DMS153 treated with DMSO at 0.1 percent for 48 hours (cell line): Measurements from ENCODE around the gene ARPC1B.
A peak's percentile ranks its signal among the peaks of the same experiment; 100 is the strongest.
"Not testable (repeated sequence)": the region's sequence is repeated elsewhere in the genome, so short reads cannot be mapped to it uniquely, and the experiment has no call there.

Experiments
- DNase-seq: peaks from one replicate; lab custom pipeline; 2025; ENCODE audit not compliant: unreplicated experiment; lab: John Stamatoyannopoulos, UW

ARPC1B gene

DNA sequence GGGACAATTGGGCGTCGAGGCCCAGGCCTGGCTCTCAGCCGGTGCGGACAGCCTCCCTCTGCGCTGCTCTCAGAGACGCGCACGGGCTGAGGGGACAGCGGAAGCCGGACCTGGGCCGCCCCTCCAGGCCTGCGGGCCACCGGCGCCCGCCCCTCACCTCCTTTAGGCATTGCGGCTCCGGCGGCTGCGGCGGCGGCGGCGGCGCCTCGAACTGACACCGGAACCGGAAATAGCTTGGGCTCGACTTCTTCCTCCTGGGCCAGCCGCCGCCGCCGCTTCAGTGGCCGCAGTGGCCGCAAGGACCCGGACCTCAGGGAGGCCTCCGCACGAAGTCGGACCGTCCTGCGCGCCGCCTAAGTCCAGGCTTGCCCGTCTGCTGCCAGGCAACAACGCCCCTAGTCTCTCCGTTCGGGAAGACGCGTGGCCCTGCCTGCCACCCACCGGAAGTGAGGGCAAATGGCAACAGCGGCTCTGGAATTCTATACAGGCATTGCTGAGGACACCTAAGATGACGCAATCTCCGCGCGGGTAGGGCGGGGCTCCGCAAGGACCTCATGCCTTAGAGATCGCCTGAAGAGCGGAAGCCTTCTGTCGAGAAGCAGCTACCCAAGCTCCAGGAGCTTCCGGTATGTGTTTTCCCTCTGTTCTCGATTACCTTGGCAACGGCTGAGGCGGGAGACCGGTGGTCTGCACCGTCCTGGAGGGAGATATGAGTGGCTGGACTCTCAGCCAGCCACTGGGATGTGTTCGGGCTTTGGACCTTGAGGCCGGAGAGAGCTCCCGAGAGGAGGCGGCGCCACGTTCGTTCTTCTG, 34.1 kb downstream of the ARPC1B start, which contains the start of the genes BUD31 and PDAP1:
BUD31 (plus strand) TSS at position 591 of the 813 bp plus-strand sequence. CDS start 2,124 bp downstream, outside the sequence.
PDAP1 (minus strand) TSS at position 219 of the 813 bp plus-strand sequence; CDS start at position 170, 49 bp downstream.
- peak; percentile 94 for DNase-seq

DNA sequence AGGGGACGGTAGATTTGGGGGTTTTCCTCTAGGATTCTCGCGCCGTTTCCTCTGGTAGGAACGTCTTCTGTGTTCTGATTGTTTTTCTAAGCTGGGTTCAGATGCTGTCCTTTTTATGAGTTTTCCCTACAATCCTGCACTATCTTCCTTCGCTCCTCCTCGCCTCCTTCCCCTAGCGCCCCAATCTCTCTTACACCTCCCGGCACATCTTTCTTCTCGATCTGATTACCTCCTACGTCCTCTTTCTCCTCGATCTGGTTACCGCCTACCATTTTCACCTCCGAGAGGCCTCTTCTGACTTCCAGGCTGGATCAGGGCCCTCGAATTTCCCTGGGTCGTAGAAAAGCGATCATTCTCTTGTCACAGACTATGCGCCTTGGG, 34.7 kb downstream of the ARPC1B start:
- DNase-seq, result no peak

DNA sequence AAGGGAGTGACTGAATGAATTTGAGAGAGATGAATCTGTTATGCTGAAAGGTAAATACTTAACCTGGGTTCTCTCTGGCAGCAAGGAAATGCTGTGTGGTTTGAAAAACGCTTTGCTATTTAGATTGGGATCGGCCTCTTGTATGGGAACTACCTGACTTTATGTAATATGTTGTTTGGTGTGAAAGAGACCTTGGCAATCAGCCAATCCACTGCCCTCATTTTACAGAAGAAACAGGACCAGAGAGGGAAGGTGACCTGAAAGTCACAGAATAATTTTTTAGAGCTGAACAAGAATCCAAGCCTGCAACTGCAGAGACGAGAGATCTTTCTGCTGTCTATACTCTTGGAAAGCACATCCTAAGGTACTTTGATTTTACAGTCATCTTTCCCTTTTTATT, 35.3 kb downstream of the ARPC1B start:
- no peak for DNase-seq

DNA sequence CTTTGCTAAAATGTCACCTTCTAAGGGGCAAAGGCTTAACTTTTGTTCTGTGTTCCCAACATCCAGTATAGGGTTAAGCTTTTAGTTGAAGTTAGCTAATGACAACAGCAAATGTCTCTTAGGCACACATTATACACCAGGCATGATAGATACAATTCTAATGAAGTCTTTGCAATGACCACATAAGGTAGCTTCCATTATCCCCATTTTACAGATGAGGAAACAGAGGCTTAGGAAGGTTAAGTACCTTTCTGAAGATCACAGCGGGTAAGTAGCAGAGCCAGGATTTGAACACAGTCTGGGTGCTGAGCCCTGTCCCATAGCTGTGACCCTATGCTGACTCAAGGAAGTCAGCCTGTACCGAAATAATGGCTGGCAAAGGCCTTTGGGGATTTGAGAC, 36.1 kb downstream of the ARPC1B start:
- no peak for DNase-seq

DNA sequence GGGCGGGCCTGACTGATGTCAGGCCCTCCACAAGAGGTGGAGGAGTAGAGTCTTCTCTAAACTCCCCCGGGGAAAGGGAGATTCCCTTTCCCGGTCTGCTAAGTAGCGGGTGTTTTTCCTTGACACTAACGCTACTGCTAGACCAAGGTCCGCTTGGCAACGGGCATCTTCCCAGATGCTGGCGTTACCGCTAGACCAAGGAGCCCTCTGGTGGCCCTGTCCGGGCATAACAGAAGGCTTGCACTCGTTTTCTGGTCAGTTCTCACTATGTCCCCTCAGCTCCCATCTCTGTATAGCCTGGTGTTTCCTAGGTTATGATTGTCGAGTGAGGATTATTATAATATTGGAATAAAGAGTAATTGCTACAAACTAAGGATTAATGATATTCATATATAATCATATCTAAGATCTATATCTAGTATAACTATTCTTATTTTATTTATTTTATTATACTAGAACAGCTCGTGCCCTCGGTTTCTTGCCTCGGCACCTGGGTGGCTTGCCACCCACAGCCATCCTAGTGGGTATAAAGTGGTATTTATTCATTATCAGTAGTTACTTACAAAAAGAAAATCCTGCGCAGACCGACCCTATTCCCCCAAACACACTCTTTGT, 41.1 kb downstream of the ARPC1B start:
- DNase-seq, result not testable (repeated sequence)

DNA sequence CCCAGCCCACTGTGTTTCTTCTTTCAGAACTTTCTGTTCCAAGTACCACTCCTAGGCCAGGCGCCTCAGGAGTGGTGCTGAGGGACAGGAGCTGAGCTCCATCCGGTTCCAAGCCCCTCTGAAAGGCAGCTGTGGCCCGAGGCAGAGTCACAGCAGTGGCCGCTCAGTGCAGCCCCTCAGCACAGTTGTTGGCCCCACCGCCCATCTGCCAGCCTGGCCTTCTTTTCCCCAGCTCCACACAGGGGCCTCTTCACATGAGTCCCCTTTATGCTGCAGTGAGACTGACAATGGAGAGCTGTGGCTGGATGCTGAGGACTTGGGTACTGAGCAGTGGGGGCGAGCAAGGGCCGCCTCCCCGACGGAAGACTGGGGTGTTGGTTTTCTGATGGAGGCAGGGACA, 43.7 kb downstream of the ARPC1B start:
- DNase-seq, result no peak

DNA sequence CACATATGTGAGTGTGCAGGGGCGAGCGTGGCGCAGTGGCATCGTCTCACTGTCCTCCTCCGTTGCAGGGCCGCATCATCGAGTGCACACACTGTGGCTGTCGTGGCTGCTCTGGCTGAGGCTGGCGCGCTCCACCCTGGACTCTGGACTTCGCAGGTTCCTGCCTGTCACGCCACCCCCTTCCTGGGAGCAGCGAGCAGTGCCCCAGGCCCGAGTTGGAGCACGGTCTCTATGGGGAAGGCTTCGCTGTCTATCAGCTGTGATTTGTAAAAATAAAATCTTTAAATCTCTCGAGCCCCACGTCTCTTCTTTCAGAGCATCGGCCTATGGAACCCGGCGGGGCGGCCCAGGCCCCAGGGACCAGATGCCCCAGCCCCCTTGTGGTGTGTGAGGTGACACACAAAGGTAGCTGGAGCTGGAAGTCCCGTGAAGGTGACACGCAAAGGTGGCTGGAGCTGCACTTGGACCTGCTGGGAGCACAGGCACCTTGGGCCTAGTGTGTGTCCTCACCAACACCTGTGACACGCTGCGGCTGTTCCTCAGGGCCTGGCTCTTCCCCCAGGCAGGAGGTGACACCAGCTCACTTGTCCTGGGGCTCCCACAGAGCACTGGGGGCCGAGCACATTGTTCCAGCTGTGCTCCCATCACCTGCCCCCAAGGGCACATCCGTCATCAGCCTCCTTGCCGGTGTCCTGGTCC, 44.9 kb downstream of the ARPC1B start:
- DNase-seq, result no peak

DNA sequence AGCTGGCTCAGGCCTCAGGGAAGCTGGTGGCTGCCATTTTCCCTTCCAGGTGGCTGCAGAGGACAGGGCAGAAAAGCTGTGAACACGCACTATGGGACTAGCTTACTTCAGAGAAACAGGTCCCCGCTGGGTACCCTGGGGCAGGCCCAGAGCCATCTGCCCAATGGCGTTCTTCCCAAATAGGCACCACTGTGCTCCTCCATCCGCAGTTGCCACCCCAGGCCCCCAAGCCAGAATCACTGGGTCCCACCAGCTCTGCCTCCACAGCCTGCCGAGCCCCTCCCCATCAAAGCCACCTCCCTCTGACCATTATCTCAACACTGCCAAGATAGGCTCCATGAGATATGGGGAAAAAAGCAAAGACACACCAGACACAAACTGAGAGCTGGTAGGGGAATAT, 45.7 kb downstream of the ARPC1B start:
- no peak for DNase-seq

DNA sequence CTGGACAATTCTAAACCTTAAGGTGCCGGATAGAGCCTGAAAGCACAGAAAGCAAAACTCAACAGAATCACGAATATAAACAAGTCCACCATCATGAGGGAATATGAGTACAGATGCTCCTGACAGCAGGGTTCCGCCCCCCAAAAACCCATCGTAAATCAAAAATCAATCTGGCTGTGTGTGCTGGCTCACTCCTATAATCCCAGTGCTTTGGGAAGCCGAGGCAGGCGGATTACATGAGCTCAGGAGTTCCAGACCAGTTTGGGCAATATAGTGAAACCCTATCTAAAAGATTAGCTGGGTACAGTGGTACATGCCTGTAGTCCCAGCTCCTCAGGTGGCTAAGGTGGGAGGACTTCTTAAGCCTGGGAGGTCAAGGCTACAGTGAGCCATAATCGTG, 46.5 kb downstream of the ARPC1B start:
- DNase-seq, result no peak

DNA sequence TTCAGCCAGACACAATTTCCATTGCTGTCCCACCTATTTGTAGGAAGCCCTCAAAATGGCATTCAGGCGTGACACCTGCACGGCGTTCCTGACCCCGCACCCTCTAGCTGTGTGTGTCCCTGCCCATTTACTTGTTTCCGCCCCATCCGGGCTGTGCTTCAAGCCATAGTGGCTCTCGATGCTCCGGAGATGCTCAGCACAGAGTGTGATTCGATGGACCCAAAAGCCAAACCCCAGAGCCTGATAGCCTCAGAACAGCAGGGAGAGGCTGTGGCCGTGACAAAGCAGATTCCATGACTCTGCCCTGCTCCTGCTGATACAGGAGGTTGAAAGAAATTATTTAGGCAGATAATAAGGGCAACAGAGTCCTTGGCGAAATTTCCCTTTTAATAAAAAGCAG, 47.7 kb downstream of the ARPC1B start:
- DNase-seq, result peak; percentile 34

DNA sequence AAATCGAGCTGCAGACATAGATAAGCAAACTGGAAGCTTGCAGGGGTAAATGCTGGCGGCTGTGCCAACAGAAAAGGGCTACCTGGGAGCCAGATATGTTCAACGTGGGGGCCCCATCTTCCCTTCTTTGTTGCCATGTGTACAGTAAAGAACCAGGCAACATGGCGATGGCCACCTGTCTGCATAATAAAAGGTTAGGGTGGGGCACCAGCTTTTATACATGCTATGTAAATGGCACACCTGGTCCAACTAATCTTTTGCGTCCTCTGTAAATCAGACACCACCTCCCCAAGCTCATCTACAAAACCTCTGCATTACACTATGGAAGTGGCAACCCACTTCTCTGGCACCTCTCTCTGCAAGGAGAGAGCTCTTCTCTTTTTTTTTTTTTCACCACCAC, 48.1 kb downstream of the ARPC1B start:
- DNase-seq, result peak; percentile 70

DNA sequence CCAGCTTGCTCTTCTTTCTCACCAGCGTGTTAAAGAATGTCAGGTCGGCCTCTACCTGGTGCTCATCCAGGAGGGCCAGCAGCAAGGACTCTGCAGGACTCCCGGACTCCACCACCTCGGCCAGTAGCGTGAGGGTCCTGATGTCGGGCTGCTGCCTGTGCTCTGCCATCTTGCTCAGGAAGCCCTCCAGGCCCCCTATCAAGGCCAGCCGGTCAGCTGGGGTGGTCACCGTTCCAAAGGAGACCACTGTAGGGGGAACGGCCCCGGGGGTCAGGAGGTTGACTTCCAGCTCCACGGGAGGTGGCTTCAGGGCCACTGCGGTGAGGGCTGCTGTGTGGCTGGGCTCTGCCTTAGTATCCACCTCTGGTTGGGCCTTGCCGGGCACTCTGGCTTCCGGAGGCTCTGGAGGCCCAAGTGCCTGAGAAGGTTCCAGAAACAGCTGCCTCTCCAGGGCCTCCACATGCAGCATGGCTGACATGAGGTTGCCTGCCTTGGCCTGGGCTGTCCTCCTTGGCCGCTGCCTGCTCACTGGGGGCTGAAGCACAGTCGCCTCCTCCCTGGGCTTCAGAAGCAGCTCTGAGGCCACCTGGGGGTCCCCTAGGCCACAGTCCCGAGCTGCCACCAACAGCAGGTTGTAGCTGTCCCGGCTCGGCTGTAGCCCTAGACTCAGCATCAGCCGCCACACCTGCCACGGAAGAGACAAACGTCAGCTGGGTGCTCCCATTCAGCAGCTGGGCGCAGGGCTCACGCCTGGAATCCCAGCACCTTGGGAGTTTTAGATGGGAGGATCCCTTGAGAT, 50.6 kb downstream of the ARPC1B start:
- no peak for DNase-seq

DNA sequence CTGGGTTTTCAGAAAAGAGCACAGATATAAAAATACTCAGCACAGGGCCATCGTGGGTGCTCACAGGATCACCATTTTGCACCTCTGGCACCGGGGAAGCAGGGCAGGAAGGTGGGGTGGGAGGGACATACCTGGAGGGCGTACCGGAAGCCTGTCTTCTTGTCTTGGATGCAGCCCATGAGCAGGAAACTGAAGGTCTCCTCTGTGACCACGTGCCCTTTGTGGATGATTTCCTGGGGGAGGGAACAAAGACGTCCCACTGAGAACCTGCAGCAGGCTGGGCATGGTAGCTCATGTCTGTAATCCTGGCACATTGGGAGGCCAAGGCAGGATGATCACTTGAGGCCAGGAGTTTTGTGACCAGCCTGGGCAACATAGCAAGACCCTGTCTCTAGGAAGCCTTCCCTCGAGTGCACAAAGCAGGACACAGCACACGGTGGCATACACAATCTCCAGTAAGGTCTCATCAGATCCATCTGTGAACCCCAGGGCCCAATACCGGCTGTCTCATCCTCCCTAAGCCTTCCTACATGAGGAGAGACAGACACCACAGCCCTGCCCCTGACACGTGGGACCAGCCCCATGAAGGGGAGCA, 54.5 kb downstream of the ARPC1B start:
- DNase-seq, result no peak

DNA sequence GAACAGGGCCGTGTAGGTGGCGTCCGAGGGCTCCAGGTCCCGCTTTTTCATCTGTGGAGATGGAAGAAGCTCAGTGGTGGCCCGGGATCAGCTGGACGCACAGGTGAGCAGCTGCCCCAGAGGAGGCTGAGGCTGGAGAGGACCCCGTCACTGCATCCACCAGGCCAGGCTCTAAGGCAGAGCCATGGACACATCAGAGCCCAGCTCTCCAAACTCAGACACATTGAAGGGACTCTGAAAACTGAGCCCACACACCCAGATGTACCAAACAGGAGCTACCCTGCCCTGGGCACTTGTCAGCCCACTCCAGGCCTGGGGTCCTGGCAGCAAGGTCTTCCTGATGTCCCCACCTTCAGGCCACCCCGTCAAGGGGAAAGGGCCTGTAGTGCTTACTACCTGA, 55.2 kb downstream of the ARPC1B start:
- DNase-seq, result no peak

DNA sequence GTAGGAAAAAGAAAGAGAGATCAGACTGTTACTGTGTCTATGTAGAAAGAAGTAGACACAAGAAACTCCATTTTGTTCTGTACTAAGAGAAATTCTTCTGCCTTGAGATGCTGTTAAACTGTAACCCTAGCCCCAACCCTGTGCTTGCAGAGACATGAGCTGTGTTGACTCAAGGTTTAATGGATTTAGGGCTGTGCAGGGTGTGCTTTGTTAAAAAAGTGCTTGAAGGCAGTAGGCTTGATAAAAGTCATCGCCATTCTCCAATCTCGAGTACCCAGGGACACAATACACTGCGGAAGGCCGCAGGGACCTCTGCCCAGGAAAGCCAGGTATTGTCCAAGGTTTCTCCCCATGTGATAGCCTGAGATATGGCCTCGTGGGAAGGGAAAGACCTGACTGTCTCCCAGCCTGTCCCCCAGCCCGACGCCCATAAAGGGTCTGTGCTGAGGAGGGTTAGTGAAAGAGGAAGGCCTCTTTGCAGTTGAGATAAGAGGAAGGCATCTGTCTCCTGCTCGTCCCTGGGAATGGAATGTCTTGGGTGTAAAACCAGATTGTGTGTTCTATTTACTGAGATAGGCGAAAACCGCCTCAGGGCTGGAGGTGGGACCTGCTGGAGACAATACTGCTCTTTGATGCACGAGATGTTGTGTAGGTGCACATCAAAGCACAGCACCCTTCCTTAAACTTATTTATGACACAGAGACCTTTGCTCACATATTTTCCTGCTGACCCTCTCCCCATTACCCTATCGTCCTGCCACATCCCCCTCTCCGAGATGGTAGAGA, 57.4 kb downstream of the ARPC1B start:
- not testable (repeated sequence) for DNase-seq

DNA sequence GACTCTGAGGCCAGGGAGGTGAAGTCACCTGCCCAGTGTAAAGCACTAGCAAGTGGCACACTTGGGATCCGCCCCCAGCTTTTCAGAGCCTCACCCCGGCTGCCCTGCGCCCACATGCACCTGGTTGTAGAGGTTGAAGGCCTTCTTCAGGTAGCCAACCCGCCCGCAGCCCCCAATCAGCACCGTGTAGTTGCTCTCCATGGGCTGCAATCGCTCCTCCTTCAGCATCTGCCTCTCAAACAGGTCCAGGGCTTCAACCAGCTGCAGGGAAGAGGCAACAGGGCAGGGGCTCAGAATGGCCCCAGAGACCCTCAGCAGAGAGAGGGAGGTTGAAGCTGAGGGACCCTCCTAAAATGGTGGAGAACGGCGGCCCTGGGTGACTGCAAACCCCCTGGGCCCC, 58.6 kb downstream of the ARPC1B start:
- DNase-seq, result no peak

DNA sequence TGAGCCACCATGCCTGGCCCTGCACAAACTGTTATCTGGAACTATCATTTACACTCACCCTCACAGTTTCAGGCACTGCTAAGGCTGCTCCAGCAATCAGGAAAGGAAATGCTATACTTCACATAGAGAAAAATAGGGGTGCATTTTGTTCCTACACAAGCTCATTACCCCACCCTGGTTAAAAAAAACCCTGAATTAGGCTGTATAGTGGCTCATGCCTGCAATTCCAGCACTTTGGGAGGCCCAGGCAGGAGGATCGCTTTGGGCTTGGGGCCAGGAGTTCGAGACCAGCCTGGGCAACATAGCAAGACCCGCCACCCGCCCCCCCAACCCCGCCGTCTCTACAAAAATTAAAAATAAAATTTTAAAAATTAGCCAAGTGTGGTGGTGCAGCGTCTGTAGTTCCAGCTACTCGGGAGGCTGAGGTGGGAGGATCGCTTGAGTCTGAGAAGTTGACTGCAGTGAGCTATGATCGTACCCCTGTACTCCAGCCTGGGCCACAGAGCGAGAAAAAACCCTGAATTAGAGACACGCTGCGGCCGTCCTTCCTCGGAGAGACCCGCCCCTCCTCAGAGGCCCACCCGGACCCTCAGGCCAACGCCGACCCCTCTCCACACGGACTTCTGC, 63.5 kb downstream of the ARPC1B start:
- no peak for DNase-seq

DNA sequence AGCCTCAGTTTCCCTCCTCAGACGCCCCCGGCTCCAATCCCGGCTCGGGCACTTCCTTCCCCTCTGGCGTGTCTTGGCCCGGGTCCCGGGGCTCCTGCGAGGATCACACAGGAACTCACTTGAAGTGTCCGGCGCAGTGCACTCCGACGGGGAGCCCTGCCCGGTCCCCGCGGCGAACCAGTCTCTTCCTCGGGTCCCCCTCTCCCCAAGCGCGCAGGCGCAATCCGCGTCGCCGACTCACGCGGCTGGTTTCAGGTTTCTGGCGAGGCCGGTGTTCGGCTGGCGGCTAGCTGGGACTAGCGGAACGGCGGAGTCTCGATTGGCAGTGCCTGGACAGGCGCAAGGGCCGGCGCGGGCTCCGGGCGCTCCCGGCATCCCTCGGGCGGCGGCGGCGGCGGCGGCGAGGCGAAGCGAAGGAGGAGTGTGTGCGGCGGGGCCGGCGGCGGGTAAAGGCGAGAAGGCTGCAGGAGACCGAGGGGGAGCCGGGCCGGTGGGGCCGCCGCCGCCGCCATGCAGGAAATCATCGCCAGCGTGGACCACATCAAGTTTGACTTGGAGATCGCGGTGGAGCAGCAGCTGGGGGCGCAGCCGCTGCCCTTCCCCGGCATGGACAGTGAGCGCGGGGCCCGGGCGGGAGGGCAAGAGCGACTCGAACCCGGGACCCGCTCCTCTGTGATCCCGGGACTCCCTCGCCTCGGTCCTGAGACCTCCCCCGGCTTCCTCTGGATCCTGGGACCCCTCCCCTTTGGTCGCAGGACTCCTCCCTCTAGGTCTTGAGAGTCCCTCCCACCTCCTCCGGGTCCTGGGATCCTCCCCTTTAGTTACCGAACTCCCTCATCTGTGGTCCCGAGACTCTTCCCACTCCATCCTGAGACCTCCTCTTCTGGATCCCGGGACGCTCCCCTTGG, 64.3 kb downstream of the ARPC1B start, which contains the start of the genes CPSF4 and PTCD1:
CPSF4 (plus strand) TSS at position 371 of the 908 bp plus-strand sequence; CDS start at position 511, 140 bp downstream.
PTCD1 (minus strand) TSS at position 226 of the 908 bp plus-strand sequence. CDS start 3,556 bp downstream, outside the sequence.
- DNase-seq, result peak; percentile 80
